HG02884 (cell line): ENCODE data around the gene NPHP4.

Source experiments
- ATAC-seq: cut with Tn5 transposase; IDR thresholded peaks from one replicate; pipeline ENCODE4 v1.9.1; 2021; ENCODE audit warnings: mild to moderate bottlenecking, moderate library complexity; ENCODE audit not compliant: unreplicated experiment

NPHP4 gene

DNA sequence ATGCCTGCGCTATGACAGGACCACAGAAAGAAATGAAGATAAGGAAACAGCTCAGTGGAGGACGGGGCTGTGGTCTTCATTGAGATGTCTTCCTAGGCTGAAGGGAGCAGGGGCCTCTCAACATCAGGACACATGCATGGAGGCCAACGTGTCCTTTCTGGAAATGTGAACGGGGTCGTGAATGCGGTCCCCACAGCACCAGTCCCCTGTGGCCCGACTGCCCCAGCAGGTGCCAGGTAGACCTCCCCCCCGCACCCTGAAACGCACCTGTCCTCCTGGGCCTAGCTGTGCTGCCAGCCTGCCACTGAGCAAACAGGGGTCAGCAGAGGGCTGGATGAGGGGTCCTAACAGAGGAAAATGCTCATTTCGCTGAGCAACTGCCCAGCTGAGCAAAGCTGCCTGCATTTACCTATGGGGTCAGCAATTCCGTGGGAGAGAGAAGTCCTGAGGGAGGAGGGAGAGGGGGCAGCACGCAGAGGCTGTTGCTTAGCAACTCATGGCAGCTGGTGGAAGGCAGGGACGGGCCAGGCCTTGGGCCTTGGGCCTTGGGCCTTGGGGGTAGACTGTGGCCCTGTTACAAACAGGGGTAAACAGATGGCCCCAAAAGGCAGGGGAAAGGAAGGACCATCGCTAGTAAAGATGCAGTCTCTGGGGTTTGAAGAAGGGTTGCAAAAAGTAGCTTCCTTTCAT, 77.4 kb downstream of the NPHP4 start:
- ATAC-seq: no peak

DNA sequence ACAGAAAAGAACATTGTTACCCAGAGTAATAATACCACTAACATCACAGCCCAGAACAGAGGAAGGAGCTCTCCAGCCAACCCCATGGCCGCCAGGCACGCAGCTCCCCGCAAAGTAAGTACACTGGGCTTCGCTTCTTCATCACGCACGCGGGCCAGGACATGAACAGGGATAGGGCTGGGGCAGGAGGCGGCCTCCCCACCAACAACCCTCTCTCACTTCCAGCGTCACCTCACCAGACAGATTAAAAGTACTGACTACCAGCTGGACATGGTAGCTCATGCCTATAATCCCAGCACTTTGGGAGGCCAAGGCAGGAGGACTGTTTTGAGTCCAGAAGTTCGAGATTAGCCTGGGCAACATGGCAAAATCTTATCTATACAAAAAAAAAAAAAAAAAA, 78.3 kb downstream of the NPHP4 start:
- ATAC-seq: no peak

DNA sequence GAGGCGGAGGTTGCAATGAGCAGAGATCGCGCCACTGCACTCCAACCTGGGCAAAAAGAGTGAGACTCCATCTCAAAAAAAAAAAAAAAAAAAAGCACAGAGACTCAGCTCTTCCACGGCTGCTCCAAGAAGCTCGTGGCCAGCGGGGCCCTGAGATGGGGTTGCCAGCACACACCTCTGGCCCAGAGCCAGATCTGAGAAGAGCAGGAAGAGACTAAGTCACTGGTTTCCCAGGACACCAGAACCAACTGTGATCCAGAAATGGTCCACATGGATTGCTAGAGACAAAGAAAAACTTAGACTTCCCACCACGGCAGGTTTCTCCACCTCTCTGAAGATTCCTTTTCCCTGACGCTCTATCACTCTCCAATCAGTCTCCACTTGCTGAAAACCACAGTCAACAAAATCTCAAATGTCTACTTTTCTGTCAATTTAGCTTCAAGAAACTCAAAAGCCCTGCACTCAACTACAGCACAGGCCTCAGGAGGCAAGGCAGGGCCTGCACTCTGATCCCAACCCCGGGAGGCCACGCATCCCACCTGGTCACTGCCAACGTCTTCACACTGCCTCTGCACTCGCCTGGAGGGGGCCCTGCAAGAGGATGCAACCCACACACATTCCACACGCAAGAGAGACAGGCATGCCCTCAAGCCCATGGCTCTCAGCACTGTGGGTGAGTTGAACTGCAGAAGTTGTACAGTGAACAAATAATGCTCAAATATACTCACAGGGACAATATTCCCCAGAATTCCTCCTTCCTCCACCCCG, 79.0 kb downstream of the NPHP4 start:
- ATAC-seq: no peak

DNA sequence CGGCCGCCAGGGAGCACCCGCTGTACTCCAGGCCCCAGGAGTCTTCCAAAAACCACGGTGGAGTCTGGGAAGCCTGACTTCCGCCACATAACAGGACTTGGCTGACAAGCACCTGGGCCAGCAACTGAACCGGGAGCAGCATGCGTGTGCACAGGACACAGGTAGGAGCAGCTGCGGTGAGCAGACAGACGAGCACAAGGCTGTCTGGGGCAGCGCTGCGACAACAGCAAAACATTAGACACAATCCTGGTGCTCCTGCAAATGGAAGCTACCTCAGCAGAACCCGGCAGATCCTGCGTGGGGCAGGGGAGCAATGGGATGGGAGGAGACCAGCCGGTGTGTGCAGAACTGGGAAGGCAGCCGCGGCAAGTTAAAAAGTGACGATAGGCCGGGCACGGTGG, 80.4 kb downstream of the NPHP4 start:
- ATAC-seq: no peak

DNA sequence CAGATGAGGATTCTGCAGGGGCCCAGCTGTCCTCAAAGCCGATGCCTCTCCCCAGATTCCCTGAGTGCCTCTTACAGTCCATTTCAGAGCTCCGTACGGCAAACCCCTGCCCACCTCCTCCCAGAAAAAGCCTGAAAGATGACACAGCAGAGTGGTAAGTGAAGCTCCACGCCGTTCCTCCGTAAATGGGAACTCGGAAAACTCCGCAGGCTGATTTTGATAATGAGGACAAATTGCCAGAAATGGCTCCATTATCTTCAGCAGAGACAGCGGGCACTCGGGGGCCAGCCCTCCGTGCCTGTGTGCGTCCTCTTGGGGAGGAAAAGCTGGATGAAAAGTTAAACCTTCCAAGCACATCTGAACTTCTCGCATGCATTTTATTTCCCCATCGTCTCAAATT, 81.1 kb downstream of the NPHP4 start:
- no peak for ATAC-seq

DNA sequence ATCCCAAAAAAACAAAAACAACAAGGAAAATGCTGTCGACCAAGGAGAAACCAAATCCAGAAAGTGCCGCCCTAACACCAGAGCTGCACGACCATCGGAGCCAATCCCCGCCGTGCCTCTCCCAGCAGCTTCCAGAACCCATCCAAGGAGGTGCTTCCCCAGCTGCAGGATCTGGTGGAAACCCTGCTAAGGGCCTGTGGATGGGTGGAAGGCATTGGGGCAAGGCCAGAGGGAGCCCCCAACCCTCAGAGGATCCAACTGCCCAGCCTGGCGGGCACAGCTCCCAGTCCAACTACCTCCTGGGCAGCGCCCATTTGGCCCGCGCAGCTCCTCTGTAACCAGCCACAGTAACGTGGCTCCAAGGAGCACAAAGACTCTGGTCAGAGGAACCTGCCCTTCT, 81.6 kb downstream of the NPHP4 start:
- ATAC-seq: no peak

DNA sequence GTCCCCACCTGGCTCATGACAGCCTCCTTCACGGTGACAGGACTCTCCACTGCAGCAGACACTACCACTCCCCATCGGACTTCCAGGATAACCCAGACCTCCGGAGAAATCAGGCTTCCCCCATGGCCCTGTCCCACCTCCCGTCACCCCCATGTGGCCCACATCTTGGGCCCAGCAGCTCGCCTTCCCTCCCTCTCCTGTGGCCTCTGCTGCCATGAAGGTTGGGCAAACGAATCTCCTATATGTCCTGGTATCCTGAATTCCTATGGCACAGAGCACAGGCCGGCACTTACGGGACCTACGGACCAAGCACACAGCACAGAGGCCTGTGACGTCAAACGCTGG, 82.0 kb downstream of the NPHP4 start:
- no peak for ATAC-seq

DNA sequence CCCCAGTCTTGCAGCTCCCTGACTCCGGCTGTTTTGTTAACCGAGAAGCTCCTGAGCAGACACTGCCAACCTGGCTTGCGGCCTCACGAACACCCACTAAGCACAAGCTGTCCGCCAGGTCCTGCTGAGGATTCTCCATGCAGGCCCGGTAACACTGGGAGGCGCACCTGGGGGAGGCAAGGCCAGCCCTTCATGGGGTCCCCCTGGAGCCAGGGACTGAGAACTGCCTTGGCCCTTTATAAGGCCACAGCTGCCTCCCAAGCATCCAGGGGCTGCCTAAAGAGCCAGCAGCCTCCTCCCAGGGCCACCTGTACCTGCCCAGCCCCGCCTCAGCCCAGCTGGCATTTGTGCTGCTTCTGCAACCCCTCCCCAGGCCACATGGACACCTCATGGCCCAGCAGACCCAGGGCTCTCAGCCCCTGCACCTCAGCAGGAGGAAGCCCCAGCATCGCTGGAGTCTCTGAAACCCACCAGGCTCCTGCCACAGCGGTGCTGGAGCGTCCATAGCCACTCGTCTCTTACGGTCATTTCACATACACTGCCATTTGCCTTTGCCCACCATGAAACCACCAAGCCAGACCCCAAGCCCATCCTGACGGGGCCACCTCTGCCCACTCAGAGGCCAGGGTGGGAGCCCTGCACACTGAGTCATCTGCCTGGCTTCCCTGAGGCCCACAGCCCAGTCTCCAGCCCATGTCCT, 82.5 kb downstream of the NPHP4 start:
- ATAC-seq: no peak

DNA sequence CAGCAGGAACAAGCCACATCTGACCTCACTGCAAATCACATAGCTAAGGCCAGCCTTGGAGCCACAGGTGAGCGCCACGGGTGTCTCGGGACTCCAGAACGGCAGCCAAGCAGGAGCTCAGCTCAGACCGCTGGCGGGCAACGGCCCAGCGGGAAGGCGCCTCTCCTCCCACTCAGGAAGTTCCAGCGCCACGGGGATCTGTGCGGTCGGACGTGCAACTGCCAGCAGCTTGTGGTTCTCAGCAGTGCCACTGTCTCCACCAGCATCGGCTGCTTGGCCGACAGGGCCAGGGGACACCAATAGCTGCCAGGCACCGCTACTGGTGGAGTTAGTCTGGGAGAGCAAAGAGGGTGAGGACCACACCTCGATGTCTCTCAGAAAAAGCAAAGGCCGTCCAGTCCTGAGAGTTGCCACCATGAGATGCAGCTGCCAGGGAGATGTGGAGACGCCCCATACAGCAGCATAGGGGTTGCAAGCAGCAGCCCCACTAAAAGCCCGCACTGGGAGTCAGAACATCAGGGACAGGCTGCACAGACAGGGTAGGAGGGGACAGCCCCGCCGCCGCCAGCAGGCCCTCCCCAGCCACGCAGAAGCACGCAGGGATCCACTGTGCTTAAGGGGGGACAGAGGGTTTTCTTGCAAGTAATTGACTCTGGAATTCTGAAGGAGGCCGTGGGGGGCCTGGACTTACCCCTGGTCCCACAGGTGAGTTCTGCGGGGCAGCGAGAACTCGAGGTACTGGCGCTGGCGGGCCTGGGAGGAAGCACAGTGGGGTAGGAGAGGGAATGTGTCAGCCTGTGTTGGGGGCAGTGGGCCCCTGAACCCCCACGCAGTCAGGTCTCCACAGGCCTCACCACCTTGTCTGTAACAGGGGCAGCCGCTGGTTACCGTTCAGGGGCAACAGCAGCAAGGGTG, 83.5 kb downstream of the NPHP4 start:
- no peak for ATAC-seq

DNA sequence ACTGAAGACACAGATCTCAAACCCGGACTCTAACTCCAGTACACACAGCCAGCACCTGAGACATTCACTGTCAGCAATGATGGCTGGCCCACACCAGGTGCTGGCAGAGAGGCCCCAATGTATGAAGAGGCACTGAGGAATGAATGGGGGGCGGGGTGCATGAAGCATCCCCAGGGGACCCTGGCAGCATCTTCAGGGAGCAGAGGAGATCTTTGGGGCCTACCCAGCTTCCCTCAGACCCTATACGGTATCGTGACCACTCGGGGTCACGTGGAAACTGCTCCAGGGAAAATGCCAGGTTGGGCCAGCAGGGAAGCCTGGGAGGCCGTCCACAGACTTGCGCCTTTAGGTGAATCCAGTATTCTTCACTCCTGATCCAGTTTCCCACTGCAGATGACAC, 84.3 kb downstream of the NPHP4 start:
- no peak for ATAC-seq

DNA sequence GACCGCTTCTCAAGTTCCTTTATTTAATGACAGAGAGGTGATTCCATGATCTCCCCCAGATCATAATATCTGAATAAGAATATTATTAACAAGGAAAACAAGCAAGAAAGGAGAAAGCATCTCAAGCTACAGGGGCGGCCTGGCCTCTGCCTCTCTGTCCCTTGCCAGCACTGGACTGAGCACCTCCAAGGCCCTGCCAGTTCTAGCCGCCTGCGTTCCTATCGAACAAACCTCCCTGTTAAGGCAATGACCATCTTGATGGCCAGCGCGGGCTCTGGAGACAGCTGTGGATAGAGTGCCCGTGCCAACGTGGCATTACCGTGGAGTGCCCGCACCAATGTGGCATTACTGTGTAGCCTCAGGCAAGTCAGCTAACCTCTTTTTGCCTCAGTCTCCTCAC, 84.8 kb downstream of the NPHP4 start:
- ATAC-seq: no peak

DNA sequence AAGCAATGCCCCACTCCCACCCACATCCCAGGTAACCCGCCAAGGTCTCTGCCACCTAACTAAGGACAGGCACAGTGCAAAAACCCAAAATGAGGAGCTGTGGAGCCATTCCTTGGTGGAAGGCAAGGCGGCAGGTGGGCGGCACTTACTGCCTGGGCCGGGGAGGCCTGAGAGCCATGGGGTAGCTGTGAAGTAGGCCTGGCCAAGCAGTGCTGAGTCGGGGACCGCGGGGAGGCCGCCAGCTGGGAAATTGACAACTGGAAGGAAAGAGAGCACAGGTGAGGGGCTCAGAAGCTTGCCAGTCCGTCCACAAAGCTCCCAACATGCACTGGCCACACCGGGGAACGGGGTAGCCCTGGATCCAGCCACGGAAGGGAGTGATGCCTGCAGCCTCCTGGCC, 85.3 kb downstream of the NPHP4 start:
- ATAC-seq: no peak

DNA sequence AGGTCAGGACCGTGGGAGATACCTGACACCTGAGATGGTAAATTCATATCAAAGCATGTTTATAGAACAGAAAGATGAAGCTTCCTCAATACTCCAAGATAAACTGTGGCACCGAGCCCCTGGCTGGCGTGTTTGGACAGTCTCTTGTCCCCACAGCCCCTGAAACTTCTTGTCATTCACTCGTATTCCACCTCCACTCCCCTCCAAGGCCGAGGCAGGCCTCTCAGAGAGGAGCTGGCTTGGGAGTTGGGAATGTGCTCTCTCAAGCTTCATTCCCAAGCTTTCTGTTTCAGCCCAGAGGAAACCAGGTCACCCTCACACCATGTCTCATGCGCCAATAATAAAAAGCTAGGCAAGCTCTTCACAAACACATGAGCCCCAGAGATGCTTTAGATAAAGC, 86.1 kb downstream of the NPHP4 start:
- no peak for ATAC-seq

DNA sequence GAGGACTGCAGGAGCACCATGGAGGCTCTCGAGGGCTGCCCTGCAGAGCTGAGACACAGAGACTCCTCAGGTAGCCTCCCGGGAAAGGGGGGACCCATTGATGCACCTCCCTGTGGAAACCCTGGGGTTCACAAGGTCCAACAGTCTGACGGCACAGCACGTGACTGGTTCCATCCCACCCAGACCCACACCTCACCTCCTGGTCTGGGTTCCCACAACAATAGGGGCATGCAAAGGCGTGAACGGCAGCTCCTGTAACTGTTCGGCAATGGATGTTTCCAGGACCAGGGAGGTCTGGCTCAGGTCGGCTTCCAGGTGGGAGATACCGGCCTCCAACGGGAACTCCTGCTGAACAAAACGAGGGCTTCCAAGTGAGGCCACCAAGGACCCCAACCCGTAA, 86.8 kb downstream of the NPHP4 start:
- ATAC-seq: no peak

DNA sequence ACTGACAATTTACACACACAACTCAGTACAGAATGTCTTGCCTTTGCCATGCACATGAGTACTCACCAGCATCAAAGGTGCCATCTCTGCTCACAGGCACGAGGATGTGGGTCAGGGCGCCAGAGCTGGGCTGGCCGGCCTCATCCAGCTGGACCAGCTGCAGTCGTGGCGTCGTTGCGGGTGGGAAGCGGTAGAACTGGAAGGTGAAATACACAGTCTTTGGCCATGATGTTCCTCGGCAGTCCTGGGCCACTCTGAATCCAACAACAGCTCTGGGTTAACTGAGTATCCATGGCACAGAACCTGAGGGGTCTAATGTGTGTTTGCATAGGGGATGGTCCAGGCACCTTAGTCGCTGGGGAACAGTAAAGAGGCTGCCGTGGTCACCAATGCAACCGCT, 87.7 kb downstream of the NPHP4 start:
- no peak for ATAC-seq

DNA sequence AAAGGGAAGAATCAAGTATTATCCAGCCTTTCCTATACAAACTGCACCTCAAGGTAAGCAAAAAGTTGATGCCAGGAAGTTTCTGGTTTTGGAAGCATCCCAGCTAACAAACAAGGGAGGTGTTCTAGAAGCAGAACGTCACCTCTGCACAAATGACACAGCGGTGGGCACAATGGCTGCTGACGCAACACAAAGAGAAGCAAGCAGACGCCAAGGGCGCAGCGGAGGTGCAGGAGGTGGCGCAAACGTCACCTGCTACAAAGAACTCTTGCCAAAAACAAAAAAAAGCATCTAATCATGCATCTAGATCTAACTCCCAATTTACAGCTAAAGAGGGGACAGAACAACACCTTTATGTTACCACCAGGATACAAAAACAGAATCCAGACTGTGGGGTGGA, 88.5 kb downstream of the NPHP4 start:
- no peak for ATAC-seq

DNA sequence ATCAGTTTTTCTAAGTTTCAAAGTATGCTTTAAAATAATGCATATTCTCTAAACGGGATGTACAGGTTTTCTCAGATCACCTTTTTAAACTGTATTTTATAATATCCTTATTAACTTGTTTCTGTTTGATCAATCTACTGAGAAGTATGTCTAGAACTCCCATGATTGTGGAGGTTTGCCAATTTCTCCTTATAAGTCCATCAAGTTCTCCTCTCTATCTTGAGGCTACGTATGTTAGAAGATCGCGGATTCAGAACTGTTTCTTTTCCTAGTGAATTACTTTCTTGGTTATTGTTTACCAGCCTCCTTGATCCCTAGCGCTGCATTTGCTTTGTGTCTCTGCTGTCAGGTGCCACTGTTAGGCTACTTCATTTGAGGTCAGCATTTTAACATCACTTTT, 89.2 kb downstream of the NPHP4 start:
- no peak for ATAC-seq

DNA sequence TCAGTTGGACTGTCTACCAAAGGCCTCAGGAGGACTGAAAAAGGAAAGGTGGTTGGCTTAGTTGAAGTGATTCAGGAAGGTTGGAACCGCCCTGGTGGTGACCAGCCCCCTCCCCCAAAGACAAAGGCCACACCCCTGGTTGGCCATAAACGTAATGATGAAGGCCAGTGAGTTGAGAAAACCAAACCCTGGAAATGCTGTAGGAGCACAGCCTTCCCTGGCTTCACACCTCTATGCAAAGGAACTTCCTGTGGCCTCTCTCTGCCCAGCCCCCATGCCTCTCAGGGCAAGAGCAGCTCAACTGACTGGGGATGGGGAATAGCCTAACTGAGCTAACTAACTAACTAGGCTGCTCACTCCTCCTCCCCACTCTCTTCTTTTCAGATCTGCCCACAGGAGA, 90.4 kb downstream of the NPHP4 start:
- no peak for ATAC-seq

DNA sequence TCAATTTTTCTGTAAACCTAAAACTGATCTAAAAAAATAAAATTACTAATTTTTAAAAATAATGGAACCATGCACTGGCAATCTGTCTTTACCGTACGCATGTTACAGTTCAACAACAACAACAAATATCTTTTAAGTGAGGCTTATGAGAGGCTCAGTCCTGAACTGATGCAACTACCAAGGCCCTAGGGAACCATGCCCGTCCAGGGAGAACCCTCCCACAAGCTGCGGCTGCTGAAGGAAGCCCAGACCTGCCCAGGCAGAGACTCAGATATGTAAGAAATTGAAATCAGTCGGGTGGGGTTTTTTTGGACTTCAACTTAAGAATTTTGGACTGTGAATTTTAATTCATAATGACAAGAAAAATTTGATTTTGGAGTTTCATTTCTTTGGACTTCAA, 91.1 kb downstream of the NPHP4 start:
- no peak for ATAC-seq

DNA sequence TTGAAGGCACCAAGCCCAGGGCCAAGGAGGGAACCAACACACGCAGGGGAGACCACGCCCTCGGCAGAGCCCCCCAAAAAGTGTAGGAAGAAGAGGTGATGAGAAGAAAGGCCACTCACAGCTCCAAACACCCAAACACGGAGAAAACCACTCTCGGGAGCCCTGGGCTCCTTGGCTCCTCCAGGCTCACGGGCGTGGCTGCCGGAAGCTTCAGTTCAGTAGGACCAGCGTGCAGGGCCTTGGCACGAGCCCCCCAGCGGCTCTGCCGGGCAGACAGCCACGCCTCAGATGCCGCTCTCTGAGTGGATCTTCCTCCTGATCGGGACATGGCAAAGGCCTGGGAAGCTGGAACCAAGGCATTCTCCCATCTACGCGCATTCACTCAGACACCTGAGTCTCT, 94.0 kb downstream of the NPHP4 start:
- no peak for ATAC-seq
